Skeletal muscle cell (primary cell): Measurements from ENCODE around the gene ACAP2.
"Not testable (repeated sequence)": the region's sequence is repeated elsewhere in the genome, so short reads cannot be mapped to it uniquely, and the experiment has no call there.

Experiments
- DNase-seq: peaks from one replicate; pipeline ENCODE4 v3.0.0-alpha.2; 2010; ENCODE audit warnings: low read depth
- H3K4me3 ChIP-seq: 2 replicates; pipeline ENCODE4 v1.5.1; 2011; ENCODE audit warnings: low read depth, mild to moderate bottlenecking, control low read depth, low read length, moderate library complexity

ACAP2 gene

GRCh38 chr3:195446359-195446758, 3.5 kb upstream of the ACAP2 start:
- H3K4me3 ChIP-seq, result no peak overlapping the region
- no peak for DNase-seq

- no peak for DNase-seq
- no peak overlapping the region for H3K4me3 ChIP-seq
Measured at GRCh38 chr3:195445885-195446284, 3.1 kb upstream of the ACAP2 start.

- peak overlapping the region; percentile 22 for H3K4me3 ChIP-seq
- no peak for DNase-seq
Measured at GRCh38 chr3:195443391-195443989, 670 bp upstream of the ACAP2 start.

- DNase-seq, result no peak
Measured at GRCh38 chr3:195441992-195442572, 738 bp downstream of the ACAP2 start.

GRCh38 chr3:195441476-195441991, 1.3 kb downstream of the ACAP2 start:
- peak overlapping the region; percentile 97 for H3K4me3 ChIP-seq
- no peak for DNase-seq

More at GRCh38 chr3:195441992-195442572, 738 bp downstream of the ACAP2 start:
- H3K4me3 ChIP-seq, result peak overlapping the region; percentile 97

GRCh38 chr3:195441051-195441450, 1.8 kb downstream of the ACAP2 start:
- no peak for DNase-seq
- peak overlapping the region; percentile 97 for H3K4me3 ChIP-seq

- H3K4me3 ChIP-seq, result no peak overlapping the region
- no peak for DNase-seq
Measured at GRCh38 chr3:195440379-195440778, 2.4 kb downstream of the ACAP2 start.

- H3K4me3 ChIP-seq, result no peak overlapping the region
- DNase-seq, result no peak
Measured at GRCh38 chr3:195438371-195438770, 4.4 kb downstream of the ACAP2 start.

GRCh38 chr3:195425849-195426248, 17.0 kb downstream of the ACAP2 start:
- DNase-seq, result no peak
- no peak overlapping the region for H3K4me3 ChIP-seq

- DNase-seq, result no peak
- no peak overlapping the region for H3K4me3 ChIP-seq
Measured at GRCh38 chr3:195423818-195424217, 19.0 kb downstream of the ACAP2 start.

- no peak for DNase-seq
- H3K4me3 ChIP-seq, result no peak overlapping the region
Measured at GRCh38 chr3:195421400-195421799, 21.4 kb downstream of the ACAP2 start.

- DNase-seq, result no peak
- no peak overlapping the region for H3K4me3 ChIP-seq
Measured at GRCh38 chr3:195416795-195417194, 26.0 kb downstream of the ACAP2 start.

- DNase-seq, result no peak
- H3K4me3 ChIP-seq, result no peak overlapping the region
Measured at GRCh38 chr3:195411836-195412235, 31.0 kb downstream of the ACAP2 start.

- no peak for DNase-seq
Measured at GRCh38 chr3:195410546-195410945, 32.3 kb downstream of the ACAP2 start.

GRCh38 chr3:195407531-195408409, 35.0 kb downstream of the ACAP2 start:
- no peak for DNase-seq

More at GRCh38 chr3:195410546-195410945, 32.3 kb downstream of the ACAP2 start:
- no peak overlapping the region for H3K4me3 ChIP-seq

GRCh38 chr3:195405651-195406050, 37.2 kb downstream of the ACAP2 start:
- DNase-seq, result no peak
- no peak overlapping the region for H3K4me3 ChIP-seq

More at GRCh38 chr3:195407531-195408409, 35.0 kb downstream of the ACAP2 start:
- H3K4me3 ChIP-seq, result no peak overlapping the region

- DNase-seq, result no peak
- H3K4me3 ChIP-seq, result no peak overlapping the region
Measured at GRCh38 chr3:195403841-195404408, 38.9 kb downstream of the ACAP2 start.

- no peak overlapping the region for H3K4me3 ChIP-seq
- no peak for DNase-seq
Measured at GRCh38 chr3:195403244-195403643, 39.6 kb downstream of the ACAP2 start.

GRCh38 chr3:195401943-195402342, 40.9 kb downstream of the ACAP2 start:
- H3K4me3 ChIP-seq, result no peak overlapping the region
- DNase-seq, result no peak

- not testable (repeated sequence) for H3K4me3 ChIP-seq, DNase-seq
Measured at GRCh38 chr3:195398460-195398859, 44.4 kb downstream of the ACAP2 start.
